Activated CD4-positive, alpha-beta T cell treated with anti-CD3 and anti-CD28 coated beads, Interleukin-2, amount 50 U/mL, for 48 hours (primary cell): ENCODE data around the gene CRYGN.

Experiments
- DNase-seq, 2 experiments: peaks; one replicate each; pipeline ENCODE4 v3.0.0-alpha.2; 2020

Gene CRYGN

DNA sequence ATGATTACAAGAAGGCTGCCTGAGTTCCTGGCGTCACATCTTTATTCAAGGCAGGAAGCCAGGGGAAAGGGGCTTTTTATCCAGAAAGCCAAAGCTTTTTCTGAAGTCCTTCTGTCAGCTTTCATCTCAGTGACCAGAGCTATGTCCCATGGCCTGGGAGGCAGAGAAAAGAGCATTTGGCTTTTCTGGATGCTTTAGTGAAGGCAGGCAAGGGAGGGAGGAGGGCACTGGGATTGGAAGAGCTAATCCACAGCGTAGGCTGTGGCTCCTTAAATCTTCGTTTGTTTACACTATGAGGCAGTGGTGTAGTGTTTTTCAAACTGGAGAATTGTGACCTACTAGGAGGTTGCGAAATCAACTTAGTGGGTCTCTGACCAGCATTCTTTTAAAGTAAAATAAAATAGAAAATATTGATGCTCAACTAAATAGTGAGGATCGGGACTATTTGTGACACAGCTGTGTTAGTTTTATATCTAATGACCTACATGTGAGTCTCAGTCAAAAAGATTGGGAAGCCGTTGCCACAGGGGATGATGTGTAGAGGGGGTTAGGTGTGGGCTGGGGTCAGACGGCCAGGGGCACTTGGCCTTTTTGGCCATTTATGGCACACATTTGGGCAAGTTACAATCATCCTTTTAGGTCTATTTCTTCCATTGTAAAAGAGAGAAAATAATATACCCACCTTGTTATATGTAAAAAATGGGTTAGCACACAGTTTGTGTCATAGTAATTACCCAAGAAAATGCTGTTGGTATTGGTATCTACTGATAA is 14.1 kb downstream of the CRYGN start:
- DNase-seq: no peak

GRCh38 chr7:151424799-151425198 is 15.1 kb downstream of the CRYGN start:
- DNase-seq: no peak

DNA sequence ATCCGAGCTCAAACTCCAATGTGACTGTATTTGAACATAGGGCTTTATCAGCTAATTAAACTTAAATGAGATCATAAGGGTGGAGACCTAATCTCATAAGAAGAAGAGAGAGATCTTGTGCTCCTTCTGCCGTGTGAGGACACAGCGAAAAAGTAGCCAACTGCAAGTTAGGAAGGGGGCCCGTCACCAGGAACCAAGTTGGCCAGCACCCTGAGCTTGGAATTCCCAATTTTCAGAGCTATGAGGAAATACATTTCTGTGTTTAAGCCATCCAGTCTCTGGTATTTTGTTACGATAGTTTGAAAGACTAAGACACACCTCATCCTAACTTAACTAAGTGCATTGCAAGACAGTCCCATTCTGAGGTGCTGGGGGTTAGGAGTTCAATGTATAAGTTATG is 16.0 kb downstream of the CRYGN start:
- DNase-seq: no peak

- no peak for DNase-seq
Observed at GRCh38 chr7:151423226-151423625, 16.7 kb downstream of the CRYGN start.

DNA sequence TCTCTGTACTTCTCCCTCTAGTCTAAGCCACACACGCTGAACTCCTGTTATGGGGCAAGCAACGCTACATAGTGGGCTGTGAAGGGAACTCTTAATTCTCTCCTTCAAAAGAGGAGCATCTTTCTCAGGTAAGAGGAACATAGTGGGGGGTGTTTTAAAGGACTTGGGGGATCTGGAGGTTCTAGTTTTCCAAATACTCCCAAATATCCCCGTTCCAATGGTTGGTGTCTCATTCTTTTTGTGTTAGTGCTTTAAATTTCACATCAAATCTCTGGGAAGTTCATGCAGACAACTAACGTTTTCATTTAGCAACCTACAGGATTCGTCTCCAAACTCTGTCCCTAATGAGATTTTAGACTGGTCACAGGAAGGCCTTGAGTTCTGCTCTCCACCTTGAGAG is 17.7 kb downstream of the CRYGN start:
- no peak for DNase-seq

- no peak for DNase-seq
Observed at GRCh38 chr7:151420144-151420543, 19.8 kb downstream of the CRYGN start.

- DNase-seq: no peak
Observed at GRCh38 chr7:151416941-151417315, 23.0 kb downstream of the CRYGN start.

GRCh38 chr7:151416112-151416940 is 23.6 kb downstream of the CRYGN start:
- DNase-seq: no peak

DNA sequence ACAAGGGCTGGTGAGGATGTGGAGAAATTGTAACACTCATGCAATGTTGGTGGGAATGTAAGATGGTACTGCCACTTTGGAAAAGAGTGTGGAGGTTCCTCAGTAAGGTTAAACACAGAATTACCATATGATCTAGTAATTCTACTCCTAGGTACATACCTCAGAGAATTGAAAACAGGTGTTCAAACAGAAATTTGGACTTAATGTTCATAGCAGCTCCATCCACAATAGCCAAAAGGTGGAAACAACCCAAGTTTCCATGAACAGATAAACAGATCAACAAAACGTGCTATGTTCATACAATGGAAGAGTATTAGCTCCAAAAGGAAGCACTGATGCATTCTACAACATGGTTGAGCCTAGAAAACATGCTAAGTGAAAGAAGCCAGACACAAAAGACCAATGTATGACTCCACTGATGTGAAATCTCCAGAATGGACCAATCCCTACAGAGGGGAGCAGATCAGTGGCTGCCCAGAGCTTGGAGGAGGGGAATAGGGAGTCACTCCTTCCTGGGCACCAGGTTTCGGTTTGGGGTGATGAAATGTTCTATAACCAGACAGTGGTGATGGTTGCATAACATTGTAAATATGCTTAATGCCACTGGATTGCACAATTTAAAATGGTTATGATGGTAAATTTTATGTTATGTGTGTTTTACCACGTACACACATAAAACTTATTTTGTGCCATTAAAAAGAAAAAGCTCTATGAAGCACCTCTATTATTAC is 24.4 kb downstream of the CRYGN start:
- no peak for DNase-seq

- DNase-seq: no peak
Observed at GRCh38 chr7:151413241-151413640, 26.7 kb downstream of the CRYGN start.

GRCh38 chr7:151412318-151412717 is 27.6 kb downstream of the CRYGN start:
- DNase-seq: no peak

DNA sequence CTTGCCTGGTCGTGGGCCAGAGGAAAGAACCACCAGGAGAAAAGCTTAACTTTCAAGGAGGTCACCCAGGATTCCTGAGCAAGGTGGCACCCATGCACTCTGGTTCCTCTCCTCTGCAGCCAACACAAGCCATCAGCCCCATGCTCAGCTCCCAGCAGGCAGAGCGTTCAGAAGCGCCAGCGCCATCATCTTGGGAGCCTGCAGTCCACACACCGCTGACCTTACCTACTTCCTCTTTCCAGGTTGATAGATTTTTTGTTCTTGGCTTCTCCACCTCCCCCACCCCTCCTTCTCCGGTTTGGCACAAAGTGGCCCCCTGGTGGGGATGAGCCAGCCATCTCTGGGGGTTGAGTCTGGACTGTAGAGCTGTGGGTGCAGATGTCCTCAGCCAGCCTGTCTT is 28.4 kb downstream of the CRYGN start:
- DNase-seq: no peak

- no peak for DNase-seq
Observed at GRCh38 chr7:151410405-151411390, 29.2 kb downstream of the CRYGN start.

DNA sequence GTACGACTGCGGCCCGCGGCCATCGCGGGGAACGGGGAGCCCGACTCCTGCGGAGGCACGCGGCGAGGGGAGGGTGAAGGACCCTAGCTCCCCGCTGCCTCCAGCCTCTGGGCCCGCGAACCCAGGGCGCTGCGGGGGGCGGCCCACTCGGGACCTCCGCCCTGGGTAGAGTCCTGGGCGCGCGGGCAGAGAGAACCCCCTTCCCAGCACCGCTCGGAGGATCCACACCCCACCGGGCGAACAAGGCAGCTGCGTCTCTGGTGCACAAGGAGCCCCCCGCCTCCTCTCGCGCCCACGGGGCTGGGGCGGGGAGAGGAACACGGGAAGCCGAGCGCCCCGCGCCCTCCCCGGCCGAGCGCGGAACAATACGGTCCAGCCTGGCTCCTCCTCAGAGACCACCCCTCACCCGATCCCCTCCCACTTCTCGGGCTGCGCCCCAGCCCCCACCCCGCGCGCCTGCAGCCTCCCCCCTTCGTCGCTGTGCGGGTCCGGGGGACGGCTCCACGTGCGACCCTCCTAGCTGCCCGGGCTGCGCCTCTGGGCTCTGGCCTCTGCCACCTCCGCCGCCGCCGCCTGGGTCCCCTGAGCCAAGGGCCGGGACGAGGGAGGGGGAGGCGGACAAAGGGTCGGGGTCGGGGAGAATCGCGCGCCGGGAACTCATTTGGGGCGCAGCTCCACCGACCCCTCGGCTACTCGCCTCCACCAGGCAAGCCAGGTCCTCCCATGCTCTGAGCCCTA is 30.1 kb downstream of the CRYGN start, which contains the start of gene WDR86:
Gene WDR86, minus strand, starts transcription at position 372 of the 738 bp plus-strand sequence. CDS start 449 bp downstream, outside the sequence.
- no peak for DNase-seq

GRCh38 chr7:151408839-151409666 is 30.9 kb downstream of the CRYGN start:
- peak in 1 of 2 experiments; percentile 20 for DNase-seq

- DNase-seq: no peak
Observed at GRCh38 chr7:151408498-151408838, 31.5 kb downstream of the CRYGN start.

- DNase-seq: no peak
Observed at GRCh38 chr7:151406886-151407583, 32.9 kb downstream of the CRYGN start.

- DNase-seq: no peak
Observed at GRCh38 chr7:151406051-151406875, 33.7 kb downstream of the CRYGN start.

DNA sequence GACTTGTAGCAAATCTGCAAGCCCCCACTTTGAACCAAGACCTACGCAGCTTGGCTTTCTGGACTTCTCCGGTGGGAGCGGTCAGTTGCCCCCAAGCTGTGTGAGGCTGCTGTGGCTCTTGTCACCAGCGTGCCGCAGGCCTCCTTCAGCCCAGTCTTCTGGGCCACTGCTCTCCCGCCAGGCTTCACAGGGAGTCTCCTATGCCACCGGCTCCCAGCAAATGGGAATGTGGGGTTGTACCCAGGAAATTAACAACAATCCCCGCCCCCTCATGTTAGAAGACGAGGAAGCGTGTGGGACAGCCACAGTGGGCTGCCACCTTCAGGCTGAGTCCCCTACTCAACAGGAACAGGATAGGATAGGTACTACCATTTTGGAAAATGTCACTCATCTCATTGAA is 34.4 kb downstream of the CRYGN start:
- no peak for DNase-seq
